HG03342 (cell line): ENCODE results near the gene GPATCH2L.

Source experiments
- ATAC-seq: cut with Tn5 transposase; IDR thresholded peaks from one replicate; pipeline ENCODE4 v1.9.1; 2021; ENCODE audit warnings: mild to moderate bottlenecking, moderate library complexity; ENCODE audit not compliant: unreplicated experiment

Gene GPATCH2L

GRCh38 chr14:76252471-76252870 lies 100.7 kb downstream of the GPATCH2L start:
- ATAC-seq, result no peak

GRCh38 chr14:76253111-76253510 lies 101.4 kb downstream of the GPATCH2L start:
- no peak for ATAC-seq

GRCh38 chr14:76256545-76256944 lies 104.8 kb downstream of the GPATCH2L start:
- no peak for ATAC-seq

DNA sequence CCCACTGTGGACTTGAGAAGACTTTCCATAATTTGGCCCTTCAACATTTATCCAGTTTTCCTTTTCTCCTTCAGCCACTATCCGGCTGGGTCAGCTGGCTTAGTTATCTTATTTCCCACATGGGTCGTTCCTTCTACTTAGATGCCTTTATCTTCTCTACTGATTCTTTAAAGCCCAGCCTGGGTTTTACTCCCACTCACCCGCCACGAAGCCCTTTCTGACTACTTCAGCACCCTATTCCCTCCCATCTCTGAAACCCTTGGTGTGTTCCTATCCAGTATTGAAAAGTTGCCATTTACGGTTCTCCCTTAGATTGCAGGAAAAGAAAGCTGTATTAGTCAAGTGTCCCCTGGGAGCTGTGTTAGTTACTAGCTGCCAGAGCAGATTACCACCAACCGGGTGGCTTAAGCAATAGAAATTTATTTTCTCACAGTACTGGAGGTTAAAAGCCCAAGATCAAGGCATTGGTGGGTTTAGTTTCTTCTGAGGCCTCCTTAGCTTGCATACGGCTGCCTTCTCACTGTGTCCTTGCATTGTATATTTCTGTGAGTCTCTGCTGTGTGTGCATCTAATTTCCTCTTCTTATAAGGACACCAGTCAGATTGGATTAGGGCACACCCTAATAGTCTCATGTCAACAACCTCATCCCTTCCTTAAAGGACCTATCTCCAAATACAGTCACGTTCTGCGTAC lies 105.5 kb downstream of the GPATCH2L start:
- ATAC-seq, result no peak

- ATAC-seq, result no peak
Observed at GRCh38 chr14:76257842-76258397, 106.2 kb downstream of the GPATCH2L start.

- ATAC-seq, result no peak
Observed at GRCh38 chr14:76259029-76259735, 107.5 kb downstream of the GPATCH2L start.

GRCh38 chr14:76260749-76261148 lies 109.0 kb downstream of the GPATCH2L start:
- no peak for ATAC-seq

DNA sequence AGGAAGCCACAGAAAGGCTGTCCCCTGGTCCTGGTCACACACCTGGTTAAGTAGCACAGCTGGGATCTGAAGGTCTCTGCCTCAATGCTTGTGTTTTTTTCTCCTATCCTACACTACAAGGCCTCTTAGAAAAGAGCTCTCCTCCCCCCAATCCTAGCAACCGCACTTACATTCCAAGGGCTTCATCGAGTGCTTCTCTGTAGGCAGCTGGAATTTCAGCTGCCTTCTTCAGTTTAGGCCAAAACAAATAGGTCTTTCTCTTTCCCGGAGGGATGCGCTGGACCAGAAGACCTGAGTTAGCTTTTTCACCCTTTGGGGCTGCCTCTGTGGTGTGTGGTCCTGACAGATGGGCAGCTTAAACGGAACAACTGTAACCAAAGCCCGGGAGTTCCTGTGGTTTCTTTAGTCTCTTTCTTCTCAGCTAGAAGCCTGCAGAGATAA lies 109.7 kb downstream of the GPATCH2L start:
- no peak for ATAC-seq

DNA sequence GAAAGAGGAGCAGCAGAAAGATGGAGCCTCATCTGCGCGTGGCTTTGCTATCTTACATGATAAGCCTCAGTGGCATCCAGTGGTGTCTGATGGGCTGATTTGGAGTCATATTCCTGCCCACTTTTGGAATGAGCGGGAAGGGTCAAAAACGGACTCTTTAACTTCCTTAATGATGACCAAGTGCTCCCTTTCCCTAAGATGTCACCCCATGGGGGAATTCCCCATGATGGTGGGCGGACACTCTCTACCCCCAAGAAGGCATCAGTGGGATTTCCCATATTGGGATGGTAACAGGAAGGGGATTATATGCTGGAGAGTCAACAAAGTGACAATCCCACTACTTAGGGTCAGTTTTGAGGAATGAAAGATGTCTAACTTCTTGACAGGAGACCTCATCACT lies 110.9 kb downstream of the GPATCH2L start:
- no peak for ATAC-seq
